ENCODE results near the gene SLC2A10.

DNA sequence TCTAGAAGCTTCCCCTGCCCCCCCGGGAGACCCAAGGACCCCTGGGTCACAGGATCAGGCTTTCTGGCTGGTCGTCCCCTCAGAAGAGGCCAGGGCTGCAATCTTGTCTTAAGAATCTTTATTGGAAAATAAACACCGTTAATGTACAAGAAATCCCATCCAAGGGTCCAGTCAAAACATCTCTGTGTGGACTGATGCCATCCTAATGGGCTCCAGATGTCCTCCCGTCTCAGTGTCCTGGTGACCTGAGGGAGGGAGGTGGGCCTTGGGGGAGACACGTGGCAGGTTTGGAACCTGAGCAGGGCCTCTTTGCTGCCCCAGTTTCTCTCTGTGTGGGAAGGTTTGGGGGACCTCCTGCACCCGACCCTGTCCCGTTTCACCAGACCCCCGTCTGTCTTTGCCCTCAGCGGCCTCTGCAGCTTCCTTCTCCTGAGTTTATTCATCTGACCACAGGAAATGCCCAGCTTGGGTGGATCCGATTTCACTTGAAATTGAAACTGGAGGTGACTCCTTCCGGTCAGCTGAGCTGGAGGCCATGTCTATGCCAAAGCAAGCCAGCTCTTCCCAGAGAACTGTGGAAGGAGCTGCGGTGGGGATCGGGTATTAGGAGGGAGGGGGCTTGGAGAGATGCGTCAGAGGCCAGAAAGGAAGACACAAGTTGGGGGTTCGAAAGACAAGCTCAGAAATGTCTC, 75.1 kb downstream of the SLC2A10 start:
- TF ChIP-seq TCF4 (CRISPR knock-in tag; IDR thresholded peaks at IDR 0.05; ENCODE audit: borderline replicate concordance) (no peak), ZFP3 (CRISPR knock-in tag; IDR thresholded peaks at IDR 0.05) (no peak), PPARA (CRISPR knock-in tag; IDR thresholded peaks at IDR 0.05; ENCODE audit: borderline replicate concordance) (no peak), RARB (CRISPR knock-in tag; IDR thresholded peaks at IDR 0.05) (no peak), ZFP30 (CRISPR knock-in tag; IDR thresholded peaks at IDR 0.05) (no peak)
- TF ChIP-seq, protein P1, sequence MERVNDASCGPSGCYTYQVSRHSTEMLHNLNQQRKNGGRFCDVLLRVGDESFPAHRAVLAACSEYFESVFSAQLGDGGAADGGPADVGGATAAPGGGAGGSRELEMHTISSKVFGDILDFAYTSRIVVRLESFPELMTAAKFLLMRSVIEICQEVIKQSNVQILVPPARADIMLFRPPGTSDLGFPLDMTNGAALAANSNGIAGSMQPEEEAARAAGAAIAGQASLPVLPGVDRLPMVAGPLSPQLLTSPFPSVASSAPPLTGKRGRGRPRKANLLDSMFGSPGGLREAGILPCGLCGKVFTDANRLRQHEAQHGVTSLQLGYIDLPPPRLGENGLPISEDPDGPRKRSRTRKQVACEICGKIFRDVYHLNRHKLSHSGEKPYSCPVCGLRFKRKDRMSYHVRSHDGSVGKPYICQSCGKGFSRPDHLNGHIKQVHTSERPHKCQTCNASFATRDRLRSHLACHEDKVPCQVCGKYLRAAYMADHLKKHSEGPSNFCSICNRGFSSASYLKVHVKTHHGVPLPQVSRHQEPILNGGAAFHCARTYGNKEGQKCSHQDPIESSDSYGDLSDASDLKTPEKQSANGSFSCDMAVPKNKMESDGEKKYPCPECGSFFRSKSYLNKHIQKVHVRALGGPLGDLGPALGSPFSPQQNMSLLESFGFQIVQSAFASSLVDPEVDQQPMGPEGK (CRISPR knock-in tag; IDR thresholded peaks at IDR 0.05; ENCODE audit: borderline replicate concordance): no peak
- TF ChIP-seq, protein P2, sequence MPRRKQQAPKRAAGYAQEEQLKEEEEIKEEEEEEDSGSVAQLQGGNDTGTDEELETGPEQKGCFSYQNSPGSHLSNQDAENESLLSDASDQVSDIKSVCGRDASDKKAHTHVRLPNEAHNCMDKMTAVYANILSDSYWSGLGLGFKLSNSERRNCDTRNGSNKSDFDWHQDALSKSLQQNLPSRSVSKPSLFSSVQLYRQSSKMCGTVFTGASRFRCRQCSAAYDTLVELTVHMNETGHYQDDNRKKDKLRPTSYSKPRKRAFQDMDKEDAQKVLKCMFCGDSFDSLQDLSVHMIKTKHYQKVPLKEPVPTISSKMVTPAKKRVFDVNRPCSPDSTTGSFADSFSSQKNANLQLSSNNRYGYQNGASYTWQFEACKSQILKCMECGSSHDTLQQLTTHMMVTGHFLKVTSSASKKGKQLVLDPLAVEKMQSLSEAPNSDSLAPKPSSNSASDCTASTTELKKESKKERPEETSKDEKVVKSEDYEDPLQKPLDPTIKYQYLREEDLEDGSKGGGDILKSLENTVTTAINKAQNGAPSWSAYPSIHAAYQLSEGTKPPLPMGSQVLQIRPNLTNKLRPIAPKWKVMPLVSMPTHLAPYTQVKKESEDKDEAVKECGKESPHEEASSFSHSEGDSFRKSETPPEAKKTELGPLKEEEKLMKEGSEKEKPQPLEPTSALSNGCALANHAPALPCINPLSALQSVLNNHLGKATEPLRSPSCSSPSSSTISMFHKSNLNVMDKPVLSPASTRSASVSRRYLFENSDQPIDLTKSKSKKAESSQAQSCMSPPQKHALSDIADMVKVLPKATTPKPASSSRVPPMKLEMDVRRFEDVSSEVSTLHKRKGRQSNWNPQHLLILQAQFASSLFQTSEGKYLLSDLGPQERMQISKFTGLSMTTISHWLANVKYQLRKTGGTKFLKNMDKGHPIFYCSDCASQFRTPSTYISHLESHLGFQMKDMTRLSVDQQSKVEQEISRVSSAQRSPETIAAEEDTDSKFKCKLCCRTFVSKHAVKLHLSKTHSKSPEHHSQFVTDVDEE (CRISPR knock-in tag; IDR thresholded peaks at IDR 0.05): no peak

All from SK-N-SH treated with all-trans-retinoic acid at 6 μM for 48 hours (cell line).